VCaP (cell line): ENCODE results near the gene PGD.
"Not testable (repeated sequence)": the region's sequence is repeated elsewhere in the genome, so short reads cannot be mapped to it uniquely, and the experiment has no call there.

Experiments
- H3K27ac ChIP-seq: fragments of 450-650 bp; 2 replicates; pipeline ENCODE4 v1.5.1; 2017
- CTCF ChIP-seq: fragments of 450-650 bp; conservative IDR thresholded peaks from 2 replicates; pipeline ENCODE4 v1.5.1; 2017; ENCODE audit warnings: mild to moderate bottlenecking, moderate library complexity

PGD gene

DNA sequence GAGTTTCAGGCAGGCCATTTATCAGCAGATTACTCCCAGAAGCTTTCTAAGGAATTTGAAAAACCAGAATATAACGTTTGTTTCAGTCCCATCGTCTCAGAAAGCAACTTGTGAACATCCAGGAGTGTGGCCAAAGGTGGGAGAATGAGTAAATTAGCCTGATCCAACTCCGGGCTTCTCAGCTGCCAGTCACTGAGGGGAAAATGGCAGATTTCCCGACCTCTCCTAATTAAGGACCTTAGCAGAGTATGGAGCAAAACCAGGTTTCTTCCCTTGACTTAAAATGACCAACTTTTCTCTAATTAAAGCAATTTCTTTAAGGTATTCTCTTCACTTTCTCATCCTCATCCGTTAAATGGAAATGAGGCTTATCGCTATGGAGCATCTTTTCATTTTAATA, 52.0 kb downstream of the PGD start:
- TF ChIP-seq CTCF: no peak

DNA sequence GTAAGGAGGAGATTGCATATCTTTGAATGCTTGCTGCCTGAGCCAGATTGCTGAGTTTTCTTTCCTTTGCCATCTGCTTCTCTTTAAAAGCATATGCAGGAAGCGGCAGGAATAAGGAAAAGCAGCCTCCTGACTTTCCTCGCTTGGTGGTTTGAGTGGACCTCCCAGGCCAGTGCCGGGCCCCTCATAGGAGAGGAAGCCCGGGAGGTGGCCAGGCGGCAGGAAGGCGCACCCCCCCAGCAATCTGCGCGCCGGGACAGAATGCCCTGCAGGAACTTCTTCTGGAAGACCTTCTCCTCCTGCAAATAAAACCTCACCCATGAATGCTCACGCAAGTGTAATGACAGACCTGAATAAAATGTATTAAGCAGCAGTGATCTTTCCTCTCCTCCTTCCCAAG, 52.4 kb downstream of the PGD start:
- no peak for TF ChIP-seq CTCF
- no peak overlapping the region for H3K27ac ChIP-seq

More for the DNA sequence above, 52.0 kb downstream of the PGD start:
- no peak overlapping the region for H3K27ac ChIP-seq

GRCh38 chr1:10456048-10456447, 57.2 kb downstream of the PGD start:
- H3K27ac ChIP-seq: no peak overlapping the region
- no peak for TF ChIP-seq CTCF

DNA sequence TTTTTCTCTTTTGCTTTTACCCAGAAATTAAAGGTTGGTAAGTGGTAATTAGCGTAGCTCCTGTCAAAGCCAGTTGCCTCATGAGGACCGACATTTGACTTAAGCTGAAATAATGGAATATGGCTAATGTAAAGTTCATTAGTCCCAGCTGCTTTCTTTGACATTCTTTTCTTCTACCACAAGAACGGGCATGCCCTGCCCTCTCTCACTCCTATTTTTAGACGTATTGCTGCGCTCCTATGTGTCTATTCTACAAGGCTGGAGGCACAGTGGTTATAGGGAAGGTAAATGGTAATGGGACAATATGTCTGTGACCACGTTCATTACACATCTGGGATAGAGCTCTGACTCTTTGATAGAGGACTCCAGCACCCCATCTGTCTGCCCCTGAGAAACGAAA, 57.8 kb downstream of the PGD start:
- H3K27ac ChIP-seq: no peak overlapping the region
- no peak for TF ChIP-seq CTCF

DNA sequence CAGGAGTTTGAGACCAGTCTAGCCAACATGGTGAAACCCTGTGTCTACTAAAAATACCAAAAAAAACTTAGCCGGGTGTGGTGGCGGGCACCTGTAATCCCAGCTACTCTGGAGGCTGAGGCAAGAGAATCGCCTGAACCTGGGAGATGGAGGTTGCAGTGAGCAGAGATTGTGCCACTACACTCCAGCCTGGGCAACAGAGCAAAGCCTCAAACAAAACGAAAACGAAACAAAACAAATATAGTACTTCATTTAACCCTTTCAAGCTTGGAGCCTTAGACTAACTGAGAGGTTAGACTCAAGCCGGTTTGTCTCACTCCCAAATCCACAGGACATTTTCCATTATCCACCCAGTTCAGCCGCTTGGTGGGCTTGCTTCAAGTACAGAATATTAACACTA, 58.6 kb downstream of the PGD start:
- H3K27ac ChIP-seq: not testable (repeated sequence)

- H3K27ac ChIP-seq: no peak overlapping the region
- TF ChIP-seq CTCF: no peak
Observed at GRCh38 chr1:10457875-10458274, 59.0 kb downstream of the PGD start.

DNA sequence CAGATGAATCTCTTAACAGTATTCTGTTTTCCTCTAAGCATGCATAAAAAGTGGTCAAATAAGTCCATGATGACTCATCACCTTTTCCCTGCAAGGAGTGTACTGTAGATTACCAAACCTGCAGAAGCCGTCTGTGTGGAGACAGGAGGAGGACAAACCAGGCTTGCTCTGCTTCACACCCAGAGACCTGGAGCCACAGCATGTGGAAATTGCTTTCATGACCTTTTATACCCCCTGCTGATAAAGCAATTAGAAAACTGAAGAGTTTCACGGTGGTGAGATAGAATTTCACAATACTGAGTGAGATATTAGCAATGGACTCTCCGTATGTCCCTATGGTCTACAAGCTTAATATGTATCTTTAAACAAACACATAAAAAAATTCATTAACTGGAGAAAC, 60.3 kb downstream of the PGD start:
- TF ChIP-seq CTCF: no peak
- peak overlapping the region; percentile 16 for H3K27ac ChIP-seq

DNA sequence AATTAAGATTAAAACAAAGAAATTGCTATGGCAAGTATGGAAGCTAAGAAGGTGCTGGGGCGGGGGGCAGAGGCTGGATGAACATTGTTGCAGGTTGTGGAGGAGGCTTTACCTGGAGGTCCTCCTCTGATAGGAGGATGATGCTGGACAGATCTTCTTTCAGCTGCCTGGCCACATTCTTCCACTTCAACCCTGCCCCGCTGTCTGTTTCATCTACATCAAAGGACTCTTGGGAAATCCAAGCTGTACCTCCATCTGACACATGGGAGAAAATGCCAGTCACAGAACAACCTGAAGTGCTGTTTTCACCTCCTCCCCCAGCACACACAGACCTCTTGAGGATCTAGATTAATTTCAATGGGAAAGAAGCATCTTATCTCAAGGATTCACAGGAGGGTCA, 68.2 kb downstream of the PGD start:
- no peak for TF ChIP-seq CTCF
- H3K27ac ChIP-seq: no peak overlapping the region
